Neutrophil (primary cell): ENCODE results near the gene PHEX.

Source experiments
- H3K27ac ChIP-seq: fragments of 200-600 bp; sonication (generic); 2 replicates; pipeline ENCODE4 v1.5.1; 2016; ENCODE audit warnings: mild to moderate bottlenecking, moderate library complexity
- H3K27me3 ChIP-seq: fragments of 200-600 bp; sonication (generic); 2 replicates; pipeline ENCODE4 v1.6.0; 2016; ENCODE audit warnings: mild to moderate bottlenecking
- H3K36me3 ChIP-seq: fragments of 200-600 bp; sonication (generic); 2 replicates; pipeline ENCODE4 v1.5.1; 2017
- H3K4me1 ChIP-seq, 2 experiments: fragments of 200-600 bp in 1 of 2; sonication (generic) in 1 of 2; 1 replicate in 1 of 2; 2 replicates in 1 of 2; pipeline versions ENCODE4 v1.5.1 to v1.6.1; 2013 to 2016; ENCODE audit warnings: low read depth in 1 of 2, low read length in 1 of 2, mild to moderate bottlenecking in 1 of 2, moderate library complexity in 1 of 2; ENCODE audit not compliant: control insufficient read depth in 1 of 2, insufficient read depth in 1 of 2
- H3K4me3 ChIP-seq, 2 experiments: fragments of 200-600 bp in 1 of 2; sonication (generic) in 1 of 2; 1 replicate in 1 of 2; 2 replicates in 1 of 2; pipeline ENCODE4 v1.5.1; 2013 to 2016; ENCODE audit warnings: low read depth in 1 of 2, low read length in 1 of 2, mild to moderate bottlenecking in 1 of 2, moderate library complexity in 1 of 2
- H3K9me3 ChIP-seq: fragments of 200-600 bp; sonication (generic); 2 replicates; pipeline ENCODE4 v1.5.1; 2016
- TF ChIP-seq, protein P1 (sequence below): fragments of 200-600 bp; sonication (generic); IDR thresholded peaks from 2 replicates; pipeline ENCODE4 v1.5.1; 2016; ENCODE audit warnings: antibody characterized with exemption

Gene PHEX

DNA sequence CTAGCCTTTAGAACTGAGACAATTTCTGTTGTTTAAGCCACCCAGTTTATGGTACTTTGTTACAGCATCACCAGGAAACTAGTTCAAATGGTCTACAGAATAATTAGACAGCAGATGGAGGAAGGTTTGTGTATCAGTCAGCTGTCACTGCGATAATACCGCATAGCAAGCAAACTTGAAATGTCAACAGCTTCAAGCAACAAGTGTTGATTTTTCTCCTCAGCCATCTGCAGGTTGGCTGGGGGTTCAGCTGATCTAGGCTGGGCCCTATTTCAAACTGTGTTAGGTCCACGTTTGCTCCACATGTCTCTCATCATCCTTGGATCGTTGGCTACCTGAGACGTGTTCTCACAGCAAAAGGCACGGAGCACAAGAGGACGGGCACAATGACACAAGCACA is 19.2 kb upstream of the PHEX start:
- H3K4me3 ChIP-seq = no peak overlapping the region
- H3K27ac ChIP-seq = no peak overlapping the region
- H3K27me3 ChIP-seq = no peaks in the 10 kb centered on the region
- no peaks in the 10 kb centered on the region for H3K36me3 ChIP-seq
- TF ChIP-seq, protein P1, sequence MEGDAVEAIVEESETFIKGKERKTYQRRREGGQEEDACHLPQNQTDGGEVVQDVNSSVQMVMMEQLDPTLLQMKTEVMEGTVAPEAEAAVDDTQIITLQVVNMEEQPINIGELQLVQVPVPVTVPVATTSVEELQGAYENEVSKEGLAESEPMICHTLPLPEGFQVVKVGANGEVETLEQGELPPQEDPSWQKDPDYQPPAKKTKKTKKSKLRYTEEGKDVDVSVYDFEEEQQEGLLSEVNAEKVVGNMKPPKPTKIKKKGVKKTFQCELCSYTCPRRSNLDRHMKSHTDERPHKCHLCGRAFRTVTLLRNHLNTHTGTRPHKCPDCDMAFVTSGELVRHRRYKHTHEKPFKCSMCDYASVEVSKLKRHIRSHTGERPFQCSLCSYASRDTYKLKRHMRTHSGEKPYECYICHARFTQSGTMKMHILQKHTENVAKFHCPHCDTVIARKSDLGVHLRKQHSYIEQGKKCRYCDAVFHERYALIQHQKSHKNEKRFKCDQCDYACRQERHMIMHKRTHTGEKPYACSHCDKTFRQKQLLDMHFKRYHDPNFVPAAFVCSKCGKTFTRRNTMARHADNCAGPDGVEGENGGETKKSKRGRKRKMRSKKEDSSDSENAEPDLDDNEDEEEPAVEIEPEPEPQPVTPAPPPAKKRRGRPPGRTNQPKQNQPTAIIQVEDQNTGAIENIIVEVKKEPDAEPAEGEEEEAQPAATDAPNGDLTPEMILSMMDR = no peak
- H3K4me1 ChIP-seq = no peaks in the 10 kb centered on the region
- H3K9me3 ChIP-seq = no peaks in the 10 kb centered on the region

DNA sequence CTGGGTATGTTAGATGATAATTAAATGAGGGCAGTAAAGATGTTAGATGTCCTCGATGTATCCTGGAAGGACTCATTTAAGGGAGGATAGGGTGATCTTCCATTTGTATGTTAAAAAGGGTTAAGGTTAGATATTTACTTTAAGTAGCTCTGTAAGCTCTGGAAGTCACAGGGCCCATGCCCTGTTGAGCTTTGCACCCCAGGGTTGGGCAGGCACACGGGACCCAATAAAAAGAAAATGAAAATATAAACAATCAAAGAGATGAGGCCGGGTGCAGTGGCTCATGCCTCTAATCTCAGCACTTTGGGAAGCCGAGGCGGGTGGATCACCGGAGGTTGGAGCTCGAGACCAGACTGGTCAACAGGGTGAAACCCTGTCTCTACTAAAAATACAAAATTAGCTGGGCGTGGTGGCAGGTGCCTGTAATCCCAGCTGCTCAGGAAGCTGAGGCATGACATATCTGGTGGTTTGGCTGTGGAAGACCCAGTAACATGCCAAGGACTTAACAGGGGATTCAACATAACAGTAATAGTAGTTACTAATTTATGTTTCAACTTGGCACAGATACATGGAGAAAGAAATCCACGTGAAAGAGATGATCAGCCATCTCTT is 16.9 kb upstream of the PHEX start:
- Histone ChIP-seq H3K27me3 (no peaks in the 10 kb centered on the region), H3K9me3 (no peaks in the 10 kb centered on the region), H3K36me3 (no peaks in the 10 kb centered on the region), H3K27ac (no peak overlapping the region), H3K4me3 (no peak overlapping the region), H3K4me1 (no peaks in the 10 kb centered on the region)
- TF ChIP-seq, protein P1 = no peak

DNA sequence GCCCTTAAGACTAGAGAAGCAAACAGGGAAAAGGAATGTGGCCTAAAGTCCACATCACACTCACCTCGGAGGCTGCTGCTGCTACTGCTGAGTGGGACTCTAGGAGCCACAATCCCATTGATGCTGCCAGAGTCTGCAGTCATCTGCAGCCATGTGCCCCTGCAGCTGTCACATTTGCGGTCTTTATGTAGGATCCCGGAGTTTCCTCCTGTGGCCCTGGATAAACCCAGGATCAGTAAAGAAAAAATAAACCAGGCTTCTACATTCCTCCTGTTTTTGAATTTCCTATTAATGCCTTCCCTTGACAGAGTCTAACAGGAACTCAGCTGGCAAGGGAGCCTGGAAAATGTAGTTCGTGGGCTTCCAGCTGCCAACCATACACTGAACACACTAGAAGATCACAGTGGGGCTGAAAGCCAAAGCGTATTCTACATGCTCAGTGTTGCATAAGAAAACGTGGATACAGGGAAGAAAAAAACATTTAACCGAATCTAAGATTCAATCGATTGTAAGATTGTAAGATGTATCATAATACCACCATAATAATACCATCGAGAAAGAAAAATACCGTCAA is 10.3 kb upstream of the PHEX start:
- H3K9me3 ChIP-seq = no peaks in the 10 kb centered on the region
- no peak overlapping the region for H3K27ac ChIP-seq
- no peaks in the 10 kb centered on the region for H3K4me1 ChIP-seq
- TF ChIP-seq, protein P1 = no peak
- H3K36me3 ChIP-seq = no peaks in the 10 kb centered on the region
- no peak overlapping the region for H3K4me3 ChIP-seq
- H3K27me3 ChIP-seq = no peaks in the 10 kb centered on the region

DNA sequence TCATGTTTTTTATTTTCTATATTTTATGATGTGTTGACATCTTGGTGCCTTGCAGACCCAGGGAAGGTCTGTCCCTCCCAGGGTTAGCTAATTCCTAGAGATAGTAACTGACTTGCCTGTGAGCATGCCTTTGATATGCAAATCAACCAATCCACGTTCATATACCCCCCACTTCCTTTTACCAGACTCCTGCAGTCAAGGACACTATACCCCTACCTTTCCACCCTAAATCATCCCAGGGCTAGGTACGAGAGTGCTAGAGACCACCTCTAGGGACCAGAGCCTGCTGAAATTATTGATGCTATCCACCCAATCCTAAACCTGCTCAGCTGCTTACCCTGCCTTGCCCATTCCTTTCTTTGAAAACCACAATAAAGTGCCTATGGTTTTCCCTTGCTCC is 7.5 kb upstream of the PHEX start:
- Histone ChIP-seq H3K4me3 (no peak overlapping the region), H3K9me3 (no peaks in the 10 kb centered on the region), H3K4me1 (no peaks in the 10 kb centered on the region), H3K27ac (no peak overlapping the region), H3K27me3 (no peaks in the 10 kb centered on the region), H3K36me3 (no peaks in the 10 kb centered on the region)
- TF ChIP-seq, protein P1 = no peak

DNA sequence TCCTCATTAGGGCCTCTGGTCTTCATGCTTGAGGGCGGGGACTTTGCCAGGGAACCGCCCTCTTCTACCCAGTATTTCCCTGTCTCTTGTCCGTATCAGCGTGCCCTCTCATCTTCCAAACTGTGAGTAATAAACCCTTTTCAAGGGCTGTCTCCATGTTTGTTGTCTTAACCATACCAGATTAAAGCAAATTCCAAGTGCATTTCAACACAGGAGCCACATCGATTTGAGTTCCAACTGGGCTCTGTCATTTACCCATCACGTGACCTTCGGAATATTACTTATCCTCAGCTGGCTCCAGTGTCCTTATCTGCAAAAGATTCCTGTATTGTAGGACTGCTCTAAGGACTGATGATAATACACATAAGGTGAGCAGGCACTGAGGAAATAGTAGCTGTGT is 6.4 kb upstream of the PHEX start:
- H3K27ac ChIP-seq = no peak overlapping the region
- TF ChIP-seq, protein P1 = no peak
- no peaks in the 10 kb centered on the region for H3K4me1 ChIP-seq
- H3K9me3 ChIP-seq = no peaks in the 10 kb centered on the region
- no peaks in the 10 kb centered on the region for H3K36me3 ChIP-seq
- no peak overlapping the region for H3K4me3 ChIP-seq
- H3K27me3 ChIP-seq = no peaks in the 10 kb centered on the region
